CD4-positive, alpha-beta T cell (primary cell): ENCODE measurements around the gene GDE1. TPM values are rescaled to one million over a fixed set of nuclear protein-coding genes. Genes with fewer than 3 reads are reported as not detected.

Source experiments
- ATAC-seq: fragments of 200-7000 bp; cut with Tn5 transposase; one replicate; pipeline ENCODE4 v1.10.0; 2022; ENCODE audit warnings: mild to moderate bottlenecking; ENCODE audit not compliant: poor library complexity
- CTCF ChIA-PET: fragments of 350-600 bp; sonication (Branson Sonifier 250); formaldehyde crosslinking; loops from one replicate; lab custom pipeline; 2021; ENCODE audit warnings: antibody characterized with exemption, inconsistent platforms; lab: Charles Lee
- POLR2A ChIA-PET: fragments of 350-600 bp; sonication (Branson Sonifier 250); formaldehyde crosslinking; loops from one replicate; lab custom pipeline; 2021; ENCODE audit warnings: antibody characterized with exemption, inconsistent platforms; lab: Charles Lee
- DNase-seq, 14 experiments: peaks; one replicate each; pipeline ENCODE4 v3.0.0-alpha.2; 2013 to 2020; ENCODE audit warnings: mixed read lengths in 2 of 14
- H3K27ac ChIP-seq, 2 donors: one replicate each; pipeline versions ENCODE4 v1.5.1 to v1.7.0; 2013; ENCODE audit warnings: low read length in 2 of 2, low read depth in 1 of 2, mild to moderate bottlenecking in 1 of 2
- H3K27me3 ChIP-seq, 2 experiments: 1 replicate in 1 of 2; 2 replicates in 1 of 2; pipeline versions ENCODE4 v1.6.1 to v1.7.0; 2013; ENCODE audit warnings: low read length in 2 of 2, control low read depth in 1 of 2, mild to moderate bottlenecking in 1 of 2, moderate library complexity in 1 of 2; ENCODE audit not compliant: insufficient read depth in 2 of 2, control insufficient read depth in 1 of 2
- H3K36me3 ChIP-seq: one replicate; pipeline ENCODE4 v1.6.1; 2013; ENCODE audit warnings: low read length, control low read depth; ENCODE audit not compliant: insufficient read depth
- H3K4me1 ChIP-seq: one replicate; pipeline ENCODE4 v1.6.1; 2013; ENCODE audit warnings: low read length, control low read depth; ENCODE audit not compliant: insufficient read depth
- H3K4me3 ChIP-seq: one replicate; pipeline ENCODE4 v1.5.1; 2013; ENCODE audit warnings: mild to moderate bottlenecking, low read length, moderate library complexity
- H3K9me3 ChIP-seq, 2 experiments: 1 replicate in 1 of 2; 2 replicates in 1 of 2; pipeline versions ENCODE4 v1.6.1 to v1.7.0; 2013; ENCODE audit warnings: low read length in 2 of 2, mild to moderate bottlenecking in 2 of 2, control low read depth in 1 of 2, moderate library complexity in 1 of 2; ENCODE audit not compliant: control insufficient read depth in 1 of 2, insufficient read depth in 1 of 2
- H3K27ac Mint-ChIP-seq: one replicate; pipeline ENCODE4 v1.8.0; 2020; ENCODE audit warnings: mixed read lengths
- H3K27me3 Mint-ChIP-seq: one replicate; pipeline ENCODE4 v1.8.0; 2021; ENCODE audit warnings: mixed read lengths
- H3K36me3 Mint-ChIP-seq: one replicate; pipeline ENCODE4 v1.8.0; 2021; ENCODE audit warnings: low read depth, mixed read lengths
- H3K4me1 Mint-ChIP-seq: one replicate; pipeline ENCODE4 v1.8.0; 2021; ENCODE audit warnings: low read depth, mixed read lengths
- H3K4me3 Mint-ChIP-seq: one replicate; pipeline ENCODE4 v1.8.0; 2020; ENCODE audit warnings: mild to moderate bottlenecking, mixed read lengths
- H3K9me3 Mint-ChIP-seq: one replicate; pipeline ENCODE4 v1.8.0; 2020; ENCODE audit warnings: mixed read lengths
- CTCF ChIP-seq: fragments of 200-600 bp; IDR thresholded peaks from one replicate; pipeline ENCODE4 v1.8.0; 2022; ENCODE audit warnings: antibody characterized with exemption, mild to moderate bottlenecking
- intact Hi-C, 2 experiments: fragments of 100-400 bp; cut with DNase I in 1 of 2; cut with micrococcal nuclease in 1 of 2; formaldehyde crosslinking; loops; one replicate each; pipeline versions ENCODE4 v1.15.1 to v1.9.0; 2023 to 2025; cut with DNase I, micrococcal nuclease
- total RNA-seq, 174 experiments: library from RNA in 2 of 174; stranded (reverse) in 2 of 174; gene quantifications; one replicate each; pipeline ENCODE4 v1.2.3 and lab custom pipeline; 2021 to 2026

Gene GDE1
- total RNA-seq, 2 experiments from 2014 or later: 22.0 to 22.2 TPM

GRCh38 chr16:19478505-19478904 is 43.4 kb downstream of the GDE1 start:
- H3K4me3 Mint-ChIP-seq: no peak overlapping the region
- Histone ChIP-seq H3K4me3 (no peak overlapping the region), H3K27me3 (no peaks in the 10 kb centered on the region), H3K36me3 (no peaks in the 10 kb centered on the region), H3K9me3 (no peaks in the 10 kb centered on the region), H3K4me1 (no peaks in the 10 kb centered on the region), H3K27ac (no peak overlapping the region)
- H3K36me3 Mint-ChIP-seq: no peaks in the 10 kb centered on the region
- DNase-seq: no peak
- H3K9me3 Mint-ChIP-seq: no peaks in the 10 kb centered on the region
- no peak for ATAC-seq
- intact Hi-C loops: no loop called here
- H3K27ac Mint-ChIP-seq: no peak overlapping the region
- ChIA-PET POLR2A (no interaction called here), CTCF (no interaction called here)
- no peak for TF ChIP-seq CTCF
- H3K27me3 Mint-ChIP-seq: peaks cover 7% of the 10 kb centered on the region
- no peaks in the 10 kb centered on the region for H3K4me1 Mint-ChIP-seq

- Mint-ChIP-seq H3K4me1 (no peaks in the 10 kb centered on the region), H3K4me3 (no peak overlapping the region), H3K36me3 (no peaks in the 10 kb centered on the region), H3K9me3 (no peaks in the 10 kb centered on the region), H3K27ac (no peak overlapping the region), H3K27me3 (peaks cover 7% of the 10 kb centered on the region)
- Histone ChIP-seq H3K4me3 (no peak overlapping the region), H3K4me1 (no peaks in the 10 kb centered on the region), H3K27me3 (no peaks in the 10 kb centered on the region), H3K9me3 (no peaks in the 10 kb centered on the region), H3K36me3 (no peaks in the 10 kb centered on the region), H3K27ac (no peak overlapping the region)
- CTCF ChIA-PET: no interaction called here
- no peak for ATAC-seq
- POLR2A ChIA-PET: no interaction called here
- intact Hi-C loops: no loop called here
- no peak for DNase-seq
- no peak for TF ChIP-seq CTCF
These were observed 47.3 kb downstream of the GDE1 start for GRCh38 chr16:19474617-19475016.

GRCh38 chr16:19472482-19472881 is 49.4 kb downstream of the GDE1 start:
- intact Hi-C loops: no loop called here
- CTCF ChIA-PET: no interaction called here
- no peak overlapping the region for H3K4me3 ChIP-seq

More at GRCh38 chr16:19472482-19472881, 49.4 kb downstream of the GDE1 start:
- Mint-ChIP-seq H3K4me1 (no peaks in the 10 kb centered on the region), H3K36me3 (no peaks in the 10 kb centered on the region), H3K4me3 (no peak overlapping the region), H3K9me3 (no peaks in the 10 kb centered on the region), H3K27ac (no peak overlapping the region), H3K27me3 (no peaks in the 10 kb centered on the region)
- no peak overlapping the region for H3K27ac ChIP-seq
- H3K27me3 ChIP-seq: no peaks in the 10 kb centered on the region
- DNase-seq (no peak), ATAC-seq (no peak)
- POLR2A ChIA-PET: no interaction called here
- no peaks in the 10 kb centered on the region for H3K4me1 ChIP-seq
- H3K9me3 ChIP-seq: no peaks in the 10 kb centered on the region
- no peaks in the 10 kb centered on the region for H3K36me3 ChIP-seq
- no peak for TF ChIP-seq CTCF
